Left ventricle myocardium superior (tissue), 1 donor: ENCODE results near the gene LSM7. TPM values are rescaled to one million over a fixed set of nuclear protein-coding genes. Genes with fewer than 3 reads are reported as not detected.

ENCODE experiments used
- total RNA-seq: library from RNA; stranded (reverse); fragmentation: NEBNext Ultra II Directional; extraction: Animal tissue kit (Norgen Biotek cat#: 25700); gene quantifications from one replicate; pipeline ENCODE4 v1.2.1, GENCODE V29; 2021
- donor health status: DM: no; HTN: yes; CAD: no; lungs with severe emphysema.

LSM7 gene
- total RNA-seq, 1 donor from 2014 or later: 43.8 TPM

Other genes starting within 250 kb of the LSM7 start
- 17.5 TPM for gene MOB3A, start 232.3 kb downstream of the LSM7 start, total RNA-seq
- 1.9 TPM for gene IZUMO4, start 231.7 kb downstream of the LSM7 start, total RNA-seq
- gene AP3D1, start 177.0 kb downstream of the LSM7 start, total RNA-seq: 78.2 TPM
- gene DOT1L, start 164.7 kb downstream of the LSM7 start, total RNA-seq: 11.9 TPM
- 60.7 TPM for gene PLEKHJ1, start 92.3 kb downstream of the LSM7 start, total RNA-seq
- gene SF3A2, start 91.8 kb downstream of the LSM7 start, total RNA-seq: 31.4 TPM
- gene AMH, start 79.3 kb downstream of the LSM7 start, total RNA-seq: 1.6 TPM
- gene JSRP1, start 72.2 kb downstream of the LSM7 start, total RNA-seq: not detected
- gene PEAK3, start 46.4 kb downstream of the LSM7 start, total RNA-seq: 0.87 TPM
- not detected for gene LINGO3, start 20.4 kb downstream of the LSM7 start, total RNA-seq
- 25.9 TPM for gene SPPL2B, start 98 bp upstream of the LSM7 start, total RNA-seq
- gene TMPRSS9, start 31.7 kb upstream of the LSM7 start, total RNA-seq: not detected
- gene TIMM13, start 99.0 kb upstream of the LSM7 start, total RNA-seq: 84.1 TPM
- 17.7 TPM for gene LMNB2, start 128.4 kb upstream of the LSM7 start, total RNA-seq
- gene GADD45B, start 147.5 kb upstream of the LSM7 start, total RNA-seq: 42.3 TPM